ENCODE results near the gene ADAMTS9.
A peak's percentile ranks its signal among the peaks of the same experiment; 100 is the strongest.

Gene ADAMTS9

DNA sequence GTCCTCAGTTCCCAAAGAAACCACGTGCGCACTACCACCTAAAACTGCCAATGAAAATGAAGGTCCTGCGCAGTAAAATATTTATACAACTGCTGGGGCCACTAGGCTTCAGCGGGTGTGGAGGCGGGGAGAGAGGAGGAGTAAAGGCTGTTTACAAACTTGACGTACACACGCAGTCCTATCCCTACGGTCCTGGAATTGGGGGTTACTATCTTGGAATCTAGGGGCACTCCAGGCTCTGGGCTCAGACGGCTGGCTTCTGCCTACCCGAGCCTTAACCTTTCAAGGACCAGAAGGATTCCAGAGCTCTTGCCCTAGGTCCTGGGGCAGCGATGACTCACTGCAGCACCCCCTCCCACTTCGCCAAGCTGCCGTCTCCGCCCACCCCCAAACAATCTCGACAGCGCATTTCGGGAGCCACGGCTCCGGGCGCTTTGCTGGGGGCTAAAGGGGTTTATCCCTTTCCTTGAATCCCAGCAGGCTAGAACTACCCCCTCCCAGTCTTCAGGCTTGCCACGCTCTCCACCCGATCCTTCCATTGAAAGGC lies 3.0 kb downstream of the ADAMTS9 start:
- no peak for DNase-seq

- no peak for DNase-seq
Observed at GRCh38 chr3:64681827-64682226, 6.0 kb downstream of the ADAMTS9 start.

GRCh38 chr3:64681015-64681414 lies 6.8 kb downstream of the ADAMTS9 start:
- DNase-seq: no peak

GRCh38 chr3:64680334-64680733 lies 7.5 kb downstream of the ADAMTS9 start:
- no peak for DNase-seq

- DNase-seq: no peak
Observed at GRCh38 chr3:64677961-64678716, 9.7 kb downstream of the ADAMTS9 start.

DNA sequence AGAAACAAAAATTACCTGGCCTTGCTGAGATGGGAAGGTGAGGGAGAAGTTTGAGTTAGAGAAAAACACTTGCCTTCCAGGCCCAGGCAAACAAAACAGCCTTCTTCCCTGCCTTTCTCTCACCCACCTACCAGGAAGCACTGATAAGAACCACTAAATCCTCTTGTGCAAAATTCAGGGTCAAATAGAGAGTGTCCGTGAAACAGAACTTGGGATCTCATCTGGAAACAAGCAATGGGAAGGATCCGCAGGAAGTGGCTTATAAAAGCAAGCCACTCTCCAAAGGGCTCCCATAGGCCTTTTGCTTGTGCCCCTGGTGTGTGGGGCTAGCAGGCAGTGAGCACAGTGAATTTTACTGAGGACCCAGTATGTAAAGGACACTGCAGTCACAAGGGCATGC lies 11.0 kb downstream of the ADAMTS9 start:
- no peak for DNase-seq

DNA sequence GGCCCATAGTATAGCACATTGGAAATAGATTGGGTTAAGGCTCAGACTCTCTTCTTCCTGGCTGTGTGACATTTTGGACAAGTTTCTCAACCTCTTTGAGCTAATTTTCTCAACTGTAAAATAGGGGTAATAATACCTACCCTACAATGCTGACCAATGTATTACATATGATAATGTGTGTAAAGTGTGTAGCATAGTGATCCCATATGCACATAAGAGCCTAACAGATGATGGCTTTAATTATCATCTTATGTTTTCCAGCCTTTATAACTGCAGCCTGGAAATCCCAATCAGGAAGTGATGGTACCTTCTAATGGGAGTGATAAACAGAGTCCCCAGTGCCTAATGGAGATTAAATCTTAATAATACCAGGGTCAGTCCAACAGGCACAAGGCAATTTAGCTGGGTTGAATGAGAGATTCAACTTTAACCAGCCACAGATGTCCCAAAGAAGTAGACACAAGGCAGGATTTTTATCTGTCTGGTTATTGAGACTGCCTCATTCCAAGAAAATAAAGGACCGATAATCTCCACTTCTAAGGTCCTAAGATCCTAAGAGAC lies 12.0 kb downstream of the ADAMTS9 start:
- DNase-seq: no peak

DNA sequence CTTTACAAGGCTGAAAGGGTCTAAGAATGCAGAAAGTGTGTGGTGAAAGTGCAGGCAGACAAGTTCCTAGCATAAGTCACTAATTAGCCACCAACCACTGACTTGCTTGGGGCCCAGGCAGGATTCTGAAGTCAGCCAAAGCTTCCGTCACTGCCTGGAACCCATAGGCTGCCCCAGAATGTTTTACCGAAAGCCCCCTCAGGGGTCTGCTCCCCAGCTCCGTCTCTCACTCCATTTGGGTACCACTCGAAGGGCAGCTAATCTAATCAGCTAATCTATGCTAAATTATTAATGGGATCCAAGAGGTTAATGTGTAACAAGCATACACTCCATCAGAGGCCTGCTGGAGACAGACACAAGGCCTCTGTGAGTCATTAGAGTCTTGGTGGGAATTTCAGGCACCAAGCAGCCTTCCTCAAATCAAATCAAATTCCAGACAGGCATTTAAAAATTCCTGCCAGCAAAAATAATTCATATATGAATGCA lies 13.2 kb downstream of the ADAMTS9 start:
- no peak for DNase-seq

DNA sequence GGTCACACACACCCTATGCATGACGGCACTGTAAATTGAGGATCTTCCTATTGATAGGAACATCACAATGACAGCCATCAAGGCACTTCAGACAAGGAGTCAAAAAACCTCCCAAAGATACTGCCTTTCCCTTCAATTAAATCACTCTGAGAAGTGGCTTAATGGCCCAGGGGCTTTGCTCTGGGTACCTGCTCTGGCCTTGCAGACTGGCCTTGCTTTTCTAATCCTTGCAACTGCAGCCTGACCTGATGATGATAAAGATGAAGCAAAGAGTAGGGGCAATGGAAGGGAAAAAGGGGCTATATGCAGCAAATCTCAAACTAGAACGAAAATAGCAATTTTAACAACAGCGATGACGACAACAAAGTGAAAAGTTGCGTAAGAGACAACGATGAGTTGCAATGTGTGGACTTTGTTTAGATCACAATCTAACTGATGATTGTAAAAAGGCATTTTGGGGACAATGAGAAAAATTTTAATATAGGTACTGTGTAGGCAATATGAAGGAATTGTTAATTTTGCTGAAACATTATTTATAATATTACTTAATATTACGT lies 14.6 kb downstream of the ADAMTS9 start:
- DNase-seq: no peak

DNA sequence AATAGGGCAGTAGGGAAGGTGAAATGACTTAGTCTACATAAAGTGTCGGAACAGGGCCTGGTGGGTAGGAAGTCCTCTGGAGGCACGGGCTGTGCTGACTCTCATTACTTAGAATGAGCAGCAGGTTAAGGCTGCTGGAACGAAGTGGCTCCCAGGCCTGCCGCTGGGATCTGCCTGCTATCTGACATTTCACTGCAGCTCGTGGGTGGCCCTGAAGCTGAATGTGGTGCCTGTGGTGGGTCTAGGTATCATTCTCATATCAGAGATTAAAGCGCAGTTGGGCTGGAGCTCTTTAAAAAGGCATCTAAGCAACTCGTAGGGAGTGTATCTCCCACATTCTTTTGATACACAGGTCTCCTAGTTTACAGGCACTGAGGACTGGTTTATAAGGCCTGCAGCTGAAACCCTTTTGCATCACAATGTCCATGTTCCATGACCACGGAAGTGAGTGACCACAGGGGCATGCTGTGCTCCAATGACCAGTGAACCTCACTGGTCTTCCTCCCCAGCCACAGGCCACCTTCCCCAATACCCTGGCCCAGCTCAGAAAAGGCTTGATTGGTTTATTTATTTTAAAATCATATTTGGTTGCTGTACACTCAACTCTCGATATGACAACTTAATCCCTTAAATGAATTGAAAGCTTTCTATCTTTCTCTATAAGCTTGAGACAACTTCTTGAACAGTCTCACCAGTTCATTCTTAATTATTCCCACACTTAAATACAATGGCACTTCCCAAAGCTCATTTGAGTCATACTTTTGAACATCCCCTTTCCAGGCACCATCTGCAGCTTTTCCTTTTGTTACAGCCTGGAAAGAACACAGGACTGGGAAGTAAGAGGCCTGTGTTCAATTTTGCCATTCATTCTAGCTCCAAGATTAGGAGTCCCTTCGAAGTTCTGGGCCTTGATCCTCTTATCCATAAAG lies 19.0 kb downstream of the ADAMTS9 start:
- DNase-seq: no peak

GRCh38 chr3:64667887-64668581 lies 19.8 kb downstream of the ADAMTS9 start:
- no peak for DNase-seq

DNA sequence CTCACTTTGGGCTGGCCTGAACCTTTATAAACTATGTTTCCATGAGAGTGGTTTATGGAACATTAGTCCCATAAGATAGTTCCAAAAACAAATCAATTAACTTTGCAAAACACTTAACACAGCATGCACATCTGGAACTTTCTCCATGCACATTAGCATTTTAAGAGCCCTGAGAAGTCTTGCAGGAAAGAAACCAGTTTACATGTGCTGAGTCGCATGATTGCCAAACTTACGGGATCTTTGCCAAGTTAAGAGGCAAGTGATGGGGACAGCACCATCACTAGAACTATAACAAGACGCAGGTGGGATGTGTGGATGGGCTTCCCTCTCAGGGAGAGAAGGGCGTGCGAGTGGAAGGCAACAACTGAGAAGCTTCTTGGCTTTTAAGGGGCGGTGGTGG lies 20.7 kb downstream of the ADAMTS9 start:
- DNase-seq: peak in 1 of 2 experiments; percentile 12

DNA sequence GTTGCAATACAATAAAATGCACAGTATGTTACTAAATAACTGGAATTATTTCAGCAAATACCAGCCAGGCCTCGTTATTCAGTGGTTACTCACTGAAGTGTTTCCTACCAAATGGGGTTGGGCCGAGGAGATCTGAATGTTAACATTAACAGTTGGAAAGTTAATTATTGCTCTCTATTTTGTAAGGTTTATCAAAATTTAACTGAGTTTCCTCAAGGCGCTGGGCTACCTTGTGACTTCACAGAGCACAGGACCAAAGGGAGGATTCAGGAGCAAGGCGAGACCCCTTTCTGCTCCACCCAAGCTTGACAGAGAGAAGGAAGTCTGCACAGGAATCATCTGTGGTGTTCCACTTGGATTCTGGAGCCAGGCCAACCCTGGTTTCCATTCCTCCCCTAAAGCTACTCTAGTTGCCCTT lies 21.6 kb downstream of the ADAMTS9 start:
- no peak for DNase-seq

- no peak for DNase-seq
Observed at GRCh38 chr3:64664397-64664796, 23.4 kb downstream of the ADAMTS9 start.

DNA sequence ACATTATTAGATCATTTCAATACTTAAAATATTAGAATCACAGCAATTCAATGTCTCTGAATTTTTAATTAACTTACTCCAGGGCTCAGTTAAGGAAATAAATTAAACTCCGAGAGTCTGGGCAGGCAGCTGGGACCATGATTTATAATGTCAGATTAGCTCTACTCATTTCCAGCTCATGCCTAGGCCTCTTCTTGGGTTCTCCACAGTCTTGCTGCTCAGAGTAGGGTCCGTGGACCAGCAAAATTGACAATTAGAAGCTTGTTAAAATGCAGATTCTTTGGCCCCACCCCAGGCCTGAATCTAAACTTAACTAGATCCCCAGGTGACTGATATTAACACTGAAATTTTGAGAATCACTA lies 28.2 kb downstream of the ADAMTS9 start:
- no peak for DNase-seq

DNA sequence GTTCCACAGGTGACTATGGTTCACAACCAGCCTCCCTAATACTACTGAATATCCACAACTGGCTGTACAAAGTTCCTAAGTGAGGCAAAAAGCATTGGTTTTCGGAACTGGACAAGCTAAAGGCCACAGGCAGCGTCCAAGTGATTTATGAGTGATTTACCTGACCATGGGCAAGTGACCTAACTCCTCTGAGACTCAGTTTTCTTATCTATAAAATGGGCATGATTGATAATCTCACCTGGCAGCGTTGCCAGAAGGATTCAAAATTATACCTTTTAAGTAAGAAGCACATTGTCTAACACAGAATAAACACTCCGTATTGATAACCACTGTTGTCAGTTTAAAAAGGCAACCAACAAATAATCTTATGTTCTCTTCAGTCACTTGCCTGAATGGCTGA lies 29.8 kb downstream of the ADAMTS9 start:
- no peak for DNase-seq

GRCh38 chr3:64656544-64656943 lies 31.3 kb downstream of the ADAMTS9 start:
- DNase-seq: no peak

DNA sequence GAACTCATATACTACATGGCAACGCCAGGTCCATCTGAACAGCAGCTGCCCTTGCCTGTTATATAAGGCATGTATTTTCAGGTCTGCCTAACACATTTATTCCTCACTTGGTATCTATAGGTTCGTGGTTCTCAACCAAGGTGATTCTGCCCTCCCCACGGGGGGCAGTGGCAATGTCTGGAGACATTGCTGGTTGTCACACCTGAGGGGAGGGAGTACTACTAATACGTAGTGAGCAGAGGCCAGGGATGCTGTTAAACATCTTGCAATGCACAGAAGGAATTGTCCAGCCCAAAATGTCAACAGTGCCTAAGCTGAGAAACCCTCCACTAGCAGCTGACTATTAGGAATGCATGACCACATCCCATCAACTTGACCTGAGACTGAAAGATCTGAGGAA lies 32.6 kb downstream of the ADAMTS9 start:
- no peak for DNase-seq

- no peak for DNase-seq
Observed at GRCh38 chr3:64654013-64654412, 33.8 kb downstream of the ADAMTS9 start.

DNA sequence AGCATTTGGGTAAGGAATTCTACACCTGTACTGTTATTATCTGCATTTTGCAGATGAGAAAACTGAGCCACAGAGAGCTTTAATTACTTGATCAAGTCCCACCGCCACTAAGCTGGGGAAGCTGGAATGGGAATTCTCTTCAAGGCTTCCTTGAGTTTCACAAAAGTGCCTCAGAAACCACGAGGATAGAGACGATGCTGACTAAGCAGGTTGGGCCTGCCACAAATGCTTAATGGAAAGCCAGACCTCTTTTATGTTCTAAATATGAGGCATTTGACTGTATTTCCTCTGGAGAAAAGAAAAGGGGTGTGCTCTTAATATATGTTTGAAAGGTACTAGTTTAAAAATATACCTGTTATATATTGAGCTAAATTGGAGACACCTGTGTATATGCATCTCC lies 34.7 kb downstream of the ADAMTS9 start:
- DNase-seq: no peak

DNA sequence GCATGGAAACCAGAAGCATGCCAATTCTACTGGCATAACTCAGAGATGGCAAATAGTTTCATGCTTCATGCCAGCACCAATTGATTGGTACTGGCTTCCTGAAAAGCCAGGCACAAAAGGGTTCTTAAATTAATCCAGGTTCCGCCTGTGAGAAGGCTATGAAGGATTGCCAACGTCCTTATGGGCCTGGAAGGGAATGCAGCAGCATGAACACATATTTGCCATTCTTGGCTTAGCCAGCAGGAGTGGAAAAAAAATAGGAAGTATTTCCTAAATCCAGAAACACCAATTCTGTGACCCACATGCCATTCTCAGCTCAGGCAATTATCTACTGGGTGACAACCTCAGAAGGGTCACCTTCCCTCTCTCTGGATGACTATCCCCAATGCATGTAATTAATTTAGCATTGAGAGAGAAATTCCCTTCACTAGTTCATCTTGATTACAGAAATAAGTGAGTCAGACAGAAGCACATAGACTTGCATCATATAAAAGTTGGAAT lies 36.0 kb downstream of the ADAMTS9 start:
- DNase-seq: no peak

GRCh38 chr3:64651303-64651702 lies 36.5 kb downstream of the ADAMTS9 start:
- DNase-seq: no peak
